Measurements from ENCODE around the gene CPS1. TPM values are rescaled to one million over a fixed set of nuclear protein-coding genes. Genes with fewer than 3 reads are reported as not detected.
A peak's percentile ranks its signal among the peaks of the same experiment; 100 is the strongest.

CPS1 gene
- total RNA-seq (2021): 9.0 to 18.7 TPM (median 15.5 TPM) in 3 replicates
- percentile 46 among the genes with signal in this experiment for Bru-seq, nascent RNA
- long read RNA-seq, experiment 1, full-length matches to known transcripts: 4 of 33 reads
- long read RNA-seq, experiment 1, partial matches to known transcripts: 9 of 33 reads
- long read RNA-seq, experiment 1, other reads (novel, unspliced or antisense): 20 of 33 reads
- long read RNA-seq, experiment 2, full-length matches to known transcripts: 1 of 20 reads
- long read RNA-seq, experiment 2, partial matches to known transcripts: 15 of 20 reads
- long read RNA-seq, experiment 2, other reads (novel, unspliced or antisense): 4 of 20 reads
- long read RNA-seq, experiment 3: 0 reads

GRCh38 chr2:210556329-210556980, at the start of gene CPS1:
Gene CPS1 (plus strand): TSS chr2:210556599. CDS start chr2:210556734, 135 bp downstream.
- POLR2A ChIA-PET: no interaction called here
- TF ChIP-seq CTCF (IDR thresholded peaks at IDR 0.05) (no peak), ARID4B (CRISPR knock-in tag; IDR thresholded peaks at IDR 0.05; ENCODE audit: borderline replicate concordance) (no peak), TCF7 (CRISPR knock-in tag; IDR thresholded peaks at IDR 0.05; ENCODE audit: low read depth) (no peak), FOXJ3 (CRISPR knock-in tag; IDR thresholded peaks at IDR 0.05; ENCODE audit: borderline replicate concordance) (no peak)
- H3K27me3 Mint-ChIP-seq (ENCODE audit: low read depth): no peaks in the 10 kb centered on the region
- no peaks in the 10 kb centered on the region for H3K36me3 Mint-ChIP-seq
- peak within 1 kb of the TSS; percentile 95 for H3K27ac Mint-ChIP-seq
- ATAC-seq (no peak), DNase-seq (ENCODE audit: low spot score) (no peak)
- no peak within 1 kb of the TSS; the same call in 1 of the 2 replicates for H3K4me3 Mint-ChIP-seq
- peaks cover 33% of the 10 kb centered on the region for H3K4me1 Mint-ChIP-seq
- H3K9me3 Mint-ChIP-seq: no peaks in the 10 kb centered on the region
- CTCF ChIA-PET: interaction anchor here (1.0 to 1.2 kb wide), 2 partner anchors 9 to 54 kb away, joined by 3 to 4 read pairs; no protein-coding TSS in a partner anchor

- TF ChIP-seq CDX4 (CRISPR knock-in tag; IDR thresholded peaks at IDR 0.05; ENCODE audit: borderline replicate concordance) (no peak), FOXP4 (CRISPR knock-in tag; IDR thresholded peaks at IDR 0.05) (no peak)
- Mint-ChIP-seq H3K27me3 (ENCODE audit: low read depth) (no peaks in the 10 kb centered on the region), H3K9me3 (peaks cover 11% of the 10 kb centered on the region; the same call in 1 of the 2 replicates), H3K4me1 (no peaks in the 10 kb centered on the region), H3K4me3 (no peak overlapping the region), H3K27ac (no peak overlapping the region), H3K36me3 (no peaks in the 10 kb centered on the region)
- DNase-seq (ENCODE audit: low spot score) (no peak), ATAC-seq (no peak)
- CTCF ChIA-PET: no interaction called here
- POLR2A ChIA-PET: no interaction called here
Observed at GRCh38 chr2:210515911-210516310, 40.5 kb upstream of the CPS1 start.

- Mint-ChIP-seq H3K9me3 (peaks cover 11% of the 10 kb centered on the region; the same call in 1 of the 2 replicates), H3K4me3 (no peak overlapping the region), H3K4me1 (no peaks in the 10 kb centered on the region), H3K27me3 (ENCODE audit: low read depth) (no peaks in the 10 kb centered on the region), H3K36me3 (no peaks in the 10 kb centered on the region), H3K27ac (no peak overlapping the region)
- CTCF ChIA-PET: interaction anchor here (1.5 kb wide), 1 partner anchor 14 kb away, joined by 6 read pairs; no protein-coding TSS in a partner anchor
- no peak for DNase-seq (ENCODE audit: low spot score)
- ATAC-seq: no peak
- POLR2A ChIA-PET: no interaction called here
- no peak for TF ChIP-seq TEAD1 (CRISPR knock-in tag; IDR thresholded peaks at IDR 0.05)
- TF ChIP-seq ATF1 (CRISPR knock-in tag; IDR thresholded peaks at IDR 0.05): no peak
- no peak for TF ChIP-seq ZNF532 (CRISPR knock-in tag; IDR thresholded peaks at IDR 0.05; ENCODE audit: borderline replicate concordance)
- no peak for TF ChIP-seq USF1 (CRISPR knock-in tag; IDR thresholded peaks at IDR 0.05)
- TF ChIP-seq ZBTB21 (CRISPR knock-in tag; IDR thresholded peaks at IDR 0.05; ENCODE audit: borderline replicate concordance): no peak
- TF ChIP-seq CREM (CRISPR knock-in tag; IDR thresholded peaks at IDR 0.05): no peak
- no peak for TF ChIP-seq E2F5 (CRISPR knock-in tag; IDR thresholded peaks at IDR 0.05)
Observed at GRCh38 chr2:210517264-210517663, 39.1 kb upstream of the CPS1 start.
